Frontal cortex (tissue), 4 donors: Measurements from ENCODE around the gene TRIM43. TPM values are rescaled to one million over a fixed set of nuclear protein-coding genes. Genes with fewer than 3 reads are reported as not detected.
"Not testable (repeated sequence)": the region's sequence is repeated elsewhere in the genome, so short reads cannot be mapped to it uniquely, and the experiment has no call there.

Source experiments
- DNase-seq, 2 donors: peaks; one replicate each; pipeline ENCODE4 v3.0.0; 2012; ENCODE audit warnings: low spot score in 2 of 2
- FAIRE-seq: peaks from 2 replicates; lab custom pipeline; 2012; peaks lifted over from hg19 to GRCh38; lab: Jason Lieb, UNC
- total RNA-seq: library from RNA; depleted of rRNA; stranded (reverse); fragments of >200 nt; gene quantifications from one replicate; pipeline ENCODE4 v1.2.3, GENCODE V29; 2014
- donor health status: control.
- donor health status: control.
- donor health status: control.

Gene TRIM43
- not detected for total RNA-seq

GRCh38 chr2:95591701-95592100, at the start of gene TRIM43:
Gene TRIM43 (plus strand): TSS chr2:95592001. CDS start chr2:95594024, 2,023 bp downstream.
- DNase-seq, FAIRE-seq: not testable (repeated sequence)

GRCh38 chr2:95551055-95551568, 40.7 kb upstream of the TRIM43 start:
- FAIRE-seq (no peak), DNase-seq (no peak)

GRCh38 chr2:95552911-95553310, 38.9 kb upstream of the TRIM43 start:
- FAIRE-seq: no peak

GRCh38 chr2:95569170-95569569, 22.6 kb upstream of the TRIM43 start:
- FAIRE-seq: no peak

More at GRCh38 chr2:95552911-95553310, 38.9 kb upstream of the TRIM43 start:
- no peak for DNase-seq

GRCh38 chr2:95573866-95574265, 17.9 kb upstream of the TRIM43 start:
- FAIRE-seq: no peak
- DNase-seq: no peak

More at GRCh38 chr2:95569170-95569569, 22.6 kb upstream of the TRIM43 start:
- DNase-seq: no peak

- FAIRE-seq (no peak), DNase-seq (no peak)
Measured at GRCh38 chr2:95574506-95574905, 17.3 kb upstream of the TRIM43 start.

DNA sequence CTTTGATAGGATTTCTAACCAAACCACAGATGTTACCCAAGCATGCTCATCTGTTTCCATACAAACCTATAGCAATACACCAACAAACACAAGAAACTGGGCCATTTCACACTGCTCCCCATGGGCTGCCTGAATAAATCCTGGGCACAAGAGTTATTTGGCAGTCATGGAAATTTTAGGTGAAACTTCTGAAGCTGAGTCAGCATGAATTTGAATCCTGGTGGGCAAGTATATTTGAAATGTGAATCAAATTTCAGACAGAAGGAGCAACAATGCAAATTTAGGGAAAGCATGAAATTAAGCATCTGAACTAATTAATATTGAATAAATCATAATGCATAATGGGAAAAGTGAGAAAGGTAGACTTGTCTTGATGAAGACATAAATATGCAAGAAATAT, 15.9 kb upstream of the TRIM43 start:
- no peak for DNase-seq
- FAIRE-seq: no peak

DNA sequence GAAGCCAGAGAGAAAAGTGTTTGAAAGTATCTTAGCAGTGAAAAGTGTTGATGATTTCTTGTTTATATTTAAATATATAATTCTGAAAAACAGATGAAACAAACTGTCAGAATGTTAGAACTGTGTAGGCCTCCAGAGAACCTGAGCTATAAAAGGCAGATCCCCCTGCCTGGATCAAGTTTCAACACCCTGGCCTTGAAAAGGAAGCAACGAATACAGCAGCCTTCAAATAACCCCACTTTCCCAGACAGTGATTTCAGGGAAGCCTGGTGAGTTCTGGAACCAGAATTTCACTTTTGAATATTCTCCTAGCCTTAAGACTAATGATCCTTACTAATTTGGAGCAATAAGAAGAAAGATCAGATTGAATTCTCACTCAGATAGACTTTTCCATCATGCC, 13.3 kb upstream of the TRIM43 start:
- DNase-seq (no peak), FAIRE-seq (no peak)

- not testable (repeated sequence) for FAIRE-seq
Measured at GRCh38 chr2:95583545-95583944, 8.3 kb upstream of the TRIM43 start.

GRCh38 chr2:95584321-95584720, 7.5 kb upstream of the TRIM43 start:
- not testable (repeated sequence) for DNase-seq, FAIRE-seq

More at GRCh38 chr2:95583545-95583944, 8.3 kb upstream of the TRIM43 start:
- not testable (repeated sequence) for DNase-seq

GRCh38 chr2:95589777-95590536, 1.8 kb upstream of the TRIM43 start:
- not testable (repeated sequence) for FAIRE-seq, DNase-seq

- not testable (repeated sequence) for DNase-seq, FAIRE-seq
Measured at GRCh38 chr2:95592973-95593372, 1.2 kb downstream of the TRIM43 start.

GRCh38 chr2:95595012-95595411, 3.2 kb downstream of the TRIM43 start:
- not testable (repeated sequence) for DNase-seq
- FAIRE-seq: peak; percentile 73

DNA sequence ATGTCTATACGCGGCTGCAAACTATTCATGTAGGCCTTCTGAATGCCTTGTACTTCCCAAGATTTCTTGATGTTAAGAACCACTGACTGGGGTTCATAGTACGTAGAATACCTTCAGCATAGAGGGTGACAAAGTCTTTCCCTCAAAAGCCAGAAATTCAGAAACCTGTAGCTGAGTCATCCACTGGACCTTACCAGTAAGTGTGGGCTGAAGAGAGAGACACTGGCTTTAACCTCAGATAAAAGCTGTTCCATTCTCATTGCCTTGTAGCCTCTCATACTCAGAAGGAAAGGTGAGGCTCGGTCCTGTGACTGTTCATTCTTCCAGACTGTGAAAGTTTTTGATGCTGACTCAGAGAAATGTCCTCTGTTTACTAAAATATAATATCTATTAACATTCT, 9.5 kb downstream of the TRIM43 start:
- not testable (repeated sequence) for DNase-seq, FAIRE-seq

DNA sequence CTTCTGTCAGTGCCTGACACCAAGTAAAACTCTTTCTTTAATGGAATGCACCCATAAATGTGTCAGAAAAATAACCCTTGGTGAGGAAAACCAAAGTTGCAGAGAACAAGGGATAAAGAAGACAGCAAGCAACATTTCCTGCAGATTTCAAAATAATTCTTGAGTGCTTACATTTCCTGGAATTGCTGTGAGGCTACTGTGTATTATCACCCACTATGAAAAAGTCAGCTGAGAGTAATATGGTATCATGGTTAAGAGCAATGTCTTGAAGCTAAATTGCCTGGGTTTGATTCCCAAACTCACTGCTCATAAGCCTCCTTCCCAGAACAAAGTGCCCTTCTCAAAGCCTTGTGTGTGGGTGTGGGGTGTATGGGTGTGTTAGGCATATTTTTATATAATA, 10.3 kb downstream of the TRIM43 start:
- FAIRE-seq: not testable (repeated sequence)

DNA sequence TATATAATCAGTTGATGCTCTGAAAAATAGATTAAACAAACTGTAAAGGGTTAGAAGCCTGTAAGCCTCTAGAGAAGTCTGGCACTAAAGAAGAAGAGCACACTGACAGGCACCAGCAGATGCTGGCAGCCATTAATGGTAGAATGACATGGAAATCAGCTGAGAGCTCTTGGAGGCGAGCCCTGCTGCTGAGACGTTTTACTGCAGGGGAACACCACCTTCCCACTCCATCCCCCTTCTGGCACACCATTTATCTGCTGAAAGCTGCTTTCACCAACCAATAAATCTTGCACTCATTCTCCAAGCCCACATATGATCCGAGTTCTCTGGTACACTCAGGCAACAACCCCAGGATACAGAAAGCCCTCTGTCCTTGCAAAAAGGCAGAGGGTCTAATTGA, 16.6 kb downstream of the TRIM43 start:
- FAIRE-seq: not testable (repeated sequence)

More for the DNA sequence above, 10.3 kb downstream of the TRIM43 start:
- DNase-seq: not testable (repeated sequence)

GRCh38 chr2:95609764-95610163, 18.0 kb downstream of the TRIM43 start:
- DNase-seq, FAIRE-seq: not testable (repeated sequence)

More for the DNA sequence above, 16.6 kb downstream of the TRIM43 start:
- DNase-seq: not testable (repeated sequence)

- DNase-seq, FAIRE-seq: not testable (repeated sequence)
Measured at GRCh38 chr2:95613048-95613447, 21.2 kb downstream of the TRIM43 start.

DNA sequence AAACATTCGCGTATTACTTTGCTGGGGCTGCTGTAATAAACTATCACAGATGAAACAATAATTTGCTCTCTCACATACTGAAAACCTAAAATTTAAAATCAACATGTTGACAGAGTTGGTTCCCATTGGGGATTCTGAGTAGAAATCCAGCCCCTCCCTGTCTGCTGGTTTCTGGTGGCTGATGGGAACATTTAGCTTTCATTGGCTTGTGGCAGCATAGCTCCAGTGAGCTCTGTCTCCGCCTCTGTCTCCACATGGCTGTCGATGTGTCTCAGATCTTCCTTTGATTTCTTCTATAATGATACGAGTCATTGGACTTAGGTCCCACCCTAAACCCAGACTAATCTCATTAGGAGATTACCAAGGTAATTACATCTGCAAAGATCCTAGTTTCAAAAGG, 30.9 kb downstream of the TRIM43 start:
- DNase-seq, FAIRE-seq: not testable (repeated sequence)

DNA sequence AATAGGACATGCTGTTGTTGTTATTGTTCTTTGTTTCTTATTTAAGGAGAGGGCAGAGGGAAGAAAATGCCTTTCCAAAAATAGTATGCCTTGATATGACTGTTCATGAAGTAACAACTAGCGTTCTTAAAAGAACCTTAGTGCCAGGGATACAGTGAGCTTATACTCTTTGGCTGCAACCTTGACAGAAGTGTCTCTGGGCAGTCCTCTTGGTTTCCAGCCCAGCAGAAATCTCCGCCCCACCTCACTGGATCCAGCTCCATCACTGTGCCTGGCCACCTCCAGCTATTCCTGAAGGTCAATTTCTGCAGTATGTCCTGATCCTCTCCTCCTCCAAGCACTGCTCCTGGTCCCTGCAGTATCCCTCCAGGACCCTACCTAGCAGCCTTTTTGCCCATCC, 39.2 kb downstream of the TRIM43 start:
- DNase-seq, FAIRE-seq: not testable (repeated sequence)
